ENCODE data around the gene OR56A5.

Gene OR56A5

DNA sequence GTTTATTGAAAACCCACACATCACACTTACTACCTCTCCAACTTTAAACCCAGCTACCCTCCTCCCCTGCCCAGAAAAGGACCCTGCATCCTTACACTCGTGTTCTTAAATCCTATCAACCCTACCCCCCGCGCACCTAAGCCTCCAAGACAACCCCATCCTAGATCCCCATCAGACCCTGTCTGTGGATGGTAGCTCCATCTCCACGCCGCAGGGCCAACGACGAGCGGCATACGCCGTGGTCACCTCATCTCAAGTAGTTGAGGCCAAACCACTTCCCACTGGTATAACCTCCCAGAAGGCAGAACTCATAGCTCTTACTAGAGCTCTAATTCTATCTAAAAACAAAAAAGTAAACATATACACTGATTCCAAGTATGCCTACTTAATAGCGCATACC is 35.6 kb downstream of the OR56A5 start:
- no peak for FAIRE-seq

DNA sequence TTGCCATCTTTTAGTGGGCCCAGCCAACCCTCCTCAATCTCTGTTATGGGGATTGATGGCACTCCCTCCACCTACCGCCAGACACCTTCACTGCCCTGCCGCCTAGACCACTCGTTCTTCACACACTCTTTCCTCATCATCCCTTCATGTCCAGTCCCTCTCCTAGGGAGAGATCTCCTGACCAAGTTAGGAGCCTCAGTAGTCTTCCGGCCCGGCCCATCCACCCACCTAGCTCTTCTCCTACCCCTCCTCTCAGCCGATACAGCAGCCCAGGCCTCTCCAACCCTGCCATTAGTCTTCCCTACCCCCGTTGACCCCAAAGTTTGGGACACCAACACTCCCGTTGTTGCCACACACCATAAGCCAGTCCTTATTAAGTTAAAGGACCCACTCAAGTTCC is 37.2 kb downstream of the OR56A5 start:
- no peak for FAIRE-seq

DNA sequence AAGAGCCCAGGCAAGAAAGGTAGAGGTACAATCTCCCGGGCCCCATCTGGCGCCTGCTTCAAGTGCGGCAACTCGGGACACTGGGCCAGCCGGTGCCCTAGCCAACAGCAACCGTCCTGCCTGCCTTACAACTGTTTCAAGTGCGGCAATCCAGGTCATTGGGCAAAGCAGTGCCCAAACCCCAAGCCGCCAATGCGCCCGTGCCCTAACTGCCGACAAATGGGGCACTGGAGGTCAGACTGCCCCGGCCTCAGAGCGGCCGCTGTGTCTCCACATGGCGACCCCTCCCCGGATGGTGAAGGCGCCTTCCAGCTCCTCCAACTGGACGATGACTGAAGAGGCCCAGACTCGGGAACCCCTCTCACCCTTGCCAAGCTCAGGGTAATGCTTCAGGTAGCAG is 37.7 kb downstream of the OR56A5 start:
- FAIRE-seq, result no peak

DNA sequence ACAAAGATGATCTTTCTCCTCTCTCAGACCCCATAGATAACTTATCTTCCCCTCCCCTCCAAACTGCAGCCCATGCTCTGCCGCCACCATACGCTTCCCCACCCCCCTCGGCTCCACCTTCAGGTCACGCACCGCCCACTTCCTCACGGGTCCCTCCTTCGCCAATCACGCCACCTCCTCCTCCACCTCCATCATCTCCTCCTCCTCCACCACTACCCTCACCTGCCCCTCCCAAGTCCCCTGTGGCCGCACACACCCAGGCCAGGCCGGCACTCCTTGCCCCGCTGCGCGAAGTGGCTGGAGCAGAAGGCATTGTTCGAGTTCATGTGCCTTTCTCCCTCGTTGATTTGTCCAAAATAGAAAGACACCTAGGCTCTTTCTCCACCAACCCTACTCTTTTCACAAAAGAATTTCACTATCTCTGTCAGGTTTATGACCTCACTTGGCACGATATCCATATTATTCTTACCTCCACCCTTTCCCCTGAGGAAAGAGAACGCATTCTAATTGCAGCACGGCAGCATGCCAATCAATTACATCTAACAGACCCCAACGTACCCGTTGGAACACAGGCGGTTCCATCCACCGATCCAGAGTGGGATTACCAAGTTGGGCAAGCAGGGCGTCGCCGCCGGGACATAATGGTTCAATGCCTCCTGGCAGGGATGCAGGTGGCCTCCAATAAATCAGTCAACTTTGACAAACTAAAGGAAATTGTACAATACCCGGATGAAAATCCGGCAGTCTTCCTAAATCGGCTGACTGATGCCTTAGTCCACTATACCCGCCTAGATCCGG is 38.5 kb downstream of the OR56A5 start:
- no peak for FAIRE-seq

DNA sequence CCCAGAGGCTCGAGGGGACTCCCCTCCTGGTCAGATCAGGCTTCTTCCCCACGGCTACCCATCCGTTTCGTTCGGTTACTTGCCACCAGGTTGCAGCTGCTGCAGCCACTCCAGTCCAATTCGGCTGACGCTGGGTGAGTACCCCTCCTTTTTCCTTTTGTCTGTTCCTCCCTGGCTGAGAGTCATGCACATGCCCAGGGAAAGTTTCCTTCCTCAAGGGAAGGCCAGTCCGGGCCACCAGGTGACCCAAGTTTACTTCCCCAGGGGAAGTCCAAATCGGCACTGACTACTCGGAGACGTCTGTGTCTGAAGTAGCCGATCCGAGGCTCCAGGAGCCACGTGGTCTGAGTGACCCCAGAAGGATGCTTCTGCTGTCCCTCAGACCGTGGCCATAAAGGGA is 39.5 kb downstream of the OR56A5 start:
- no peak for FAIRE-seq

DNA sequence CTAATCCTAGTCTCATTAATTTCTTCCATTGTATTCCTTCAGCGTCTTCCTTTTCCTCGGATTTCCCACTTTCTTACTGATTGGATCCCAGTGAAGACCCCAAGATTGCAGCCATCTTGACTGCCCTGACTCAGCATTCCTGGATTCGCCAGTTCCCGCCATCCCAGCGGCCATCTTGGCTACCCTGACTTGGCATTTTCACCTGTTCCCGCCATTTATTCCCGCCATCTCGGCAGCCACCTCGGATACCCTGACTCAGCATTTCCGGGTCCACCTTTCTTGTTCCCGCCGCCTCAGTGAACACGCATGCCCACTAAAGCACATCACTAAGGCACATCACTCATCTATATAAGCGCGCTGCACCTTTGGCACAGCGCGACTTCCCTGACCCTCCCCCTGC is 40.0 kb downstream of the OR56A5 start:
- no peak for FAIRE-seq

DNA sequence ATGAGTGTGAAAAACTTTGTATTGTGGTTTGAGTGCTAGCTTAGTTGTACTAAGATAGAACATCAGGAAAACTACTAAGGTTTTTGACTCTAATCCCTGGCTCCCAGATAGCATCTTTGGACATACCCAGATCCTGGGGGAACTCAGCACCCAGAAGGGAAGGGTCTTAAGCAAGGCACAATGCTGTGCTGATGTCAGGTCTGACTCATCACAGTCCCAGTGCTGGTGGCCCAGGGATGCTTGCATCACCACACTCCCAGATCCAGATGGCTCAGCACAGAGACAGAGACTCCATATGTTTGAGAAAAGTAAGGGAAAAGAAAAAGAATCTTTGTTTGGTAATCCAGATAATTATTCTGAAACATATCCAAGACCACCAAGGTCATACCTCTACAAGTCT is 44.5 kb downstream of the OR56A5 start:
- no peak for FAIRE-seq

DNA sequence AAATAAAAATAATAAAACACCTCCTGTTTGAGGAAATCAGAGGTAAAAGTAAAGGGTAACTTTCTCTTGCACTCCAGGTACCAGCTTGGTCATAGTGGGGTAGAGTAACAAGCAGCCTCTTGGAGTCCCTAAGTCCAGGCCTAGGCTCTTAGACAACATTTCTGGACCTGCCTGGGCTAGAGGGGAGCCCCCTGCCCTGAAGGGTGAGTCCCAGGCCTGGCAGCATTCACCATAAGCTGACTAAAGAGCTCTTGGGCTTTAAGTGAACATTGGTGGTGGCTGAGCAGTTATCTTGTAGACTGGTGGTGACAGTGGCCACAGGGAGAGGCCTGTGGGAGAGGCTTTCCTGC is 44.9 kb downstream of the OR56A5 start:
- no peak for FAIRE-seq

DNA sequence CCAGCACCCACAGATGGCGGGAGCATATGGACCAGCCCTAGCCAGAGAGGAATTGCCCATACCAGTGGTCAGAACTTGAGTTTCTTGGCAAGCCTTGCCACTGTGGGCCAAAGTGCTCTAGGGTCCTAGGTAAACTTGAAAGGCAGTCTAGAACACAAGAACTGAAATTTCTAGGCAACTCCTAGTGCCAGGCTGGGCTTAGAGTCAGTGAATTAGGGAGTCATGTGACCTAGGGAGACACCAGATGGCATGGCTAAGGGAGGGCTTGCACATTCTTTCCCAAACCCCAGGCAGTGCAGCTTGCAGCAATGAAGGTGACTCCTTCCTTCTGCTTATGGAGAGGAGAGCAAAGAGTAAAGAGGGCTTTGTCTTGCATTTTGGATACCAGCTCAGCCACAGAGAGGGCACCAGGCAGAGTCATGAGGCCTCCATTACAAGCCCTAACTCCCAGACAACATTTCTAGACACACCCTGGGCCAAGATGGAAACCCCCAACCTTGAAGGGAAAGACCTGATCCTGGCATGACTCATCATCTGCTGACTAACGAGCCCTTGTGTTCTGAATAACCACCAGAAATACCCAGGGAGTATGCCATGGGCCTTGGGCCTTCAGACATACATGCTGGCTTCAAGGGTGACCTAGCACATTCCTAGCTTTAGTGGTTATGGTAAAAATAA is 45.4 kb downstream of the OR56A5 start:
- no peak for FAIRE-seq
